Stimulated activated CD4-positive, alpha-beta T cell treated with anti-CD3 and anti-CD28 coated beads, Interleukin-15, amount 100 ng/mL, for 24 hours (primary cell): Measurements from ENCODE around the gene ERFE.

ENCODE experiments used
- DNase-seq: peaks from one replicate; pipeline ENCODE4 v3.0.0-alpha.2; 2020

ERFE gene

DNA sequence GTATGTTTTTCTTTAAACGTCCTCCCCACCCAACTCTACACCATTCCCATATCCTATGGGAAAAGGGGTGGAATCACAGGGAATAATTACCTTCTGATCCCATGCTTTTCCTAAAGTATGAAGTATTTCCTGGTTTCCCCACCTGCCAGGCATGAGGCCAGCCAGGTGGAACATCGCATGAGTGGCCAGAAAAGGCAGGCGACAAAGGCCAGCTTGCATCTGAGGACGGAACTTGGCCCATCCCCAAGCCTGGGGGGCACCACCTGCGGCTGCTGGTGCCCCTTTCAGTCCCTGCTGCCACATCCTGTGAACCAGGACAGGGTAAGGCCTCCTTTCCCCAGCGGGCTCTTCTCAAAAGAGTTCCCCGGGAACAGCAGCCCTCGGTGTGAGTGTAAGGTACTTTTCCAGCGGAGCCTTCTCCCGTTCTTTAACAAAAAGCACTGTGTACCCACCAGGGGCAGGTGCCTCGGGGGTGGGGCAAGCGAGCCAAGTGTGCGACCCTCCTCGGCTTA lies 1.2 kb upstream of the ERFE start:
- DNase-seq: no peak

DNA sequence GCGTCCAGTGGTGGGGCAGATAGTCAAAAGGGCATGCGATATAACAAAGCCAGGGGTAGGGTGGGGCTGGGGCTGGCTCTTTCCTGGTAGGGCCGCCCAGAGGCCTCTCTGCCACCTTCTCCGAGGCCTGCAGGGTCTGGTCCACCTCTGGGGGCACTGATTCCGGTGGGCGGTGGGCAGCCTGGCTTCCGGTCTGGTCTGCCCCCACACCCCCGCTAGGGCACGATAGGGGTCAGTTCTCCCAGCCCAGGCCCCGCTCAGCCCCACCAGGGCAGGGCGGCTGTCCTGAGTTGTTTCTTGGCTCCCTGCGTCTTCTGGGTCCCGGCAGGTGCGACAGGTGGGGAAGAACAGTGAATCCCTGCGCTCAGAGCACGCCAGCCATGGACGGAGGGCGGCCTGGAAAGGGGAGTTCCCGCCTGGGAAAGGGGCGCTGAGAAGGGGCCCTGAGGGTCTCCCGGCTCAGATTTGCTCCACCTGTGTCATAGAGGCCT lies 707 bp upstream of the ERFE start:
- no peak for DNase-seq

DNA sequence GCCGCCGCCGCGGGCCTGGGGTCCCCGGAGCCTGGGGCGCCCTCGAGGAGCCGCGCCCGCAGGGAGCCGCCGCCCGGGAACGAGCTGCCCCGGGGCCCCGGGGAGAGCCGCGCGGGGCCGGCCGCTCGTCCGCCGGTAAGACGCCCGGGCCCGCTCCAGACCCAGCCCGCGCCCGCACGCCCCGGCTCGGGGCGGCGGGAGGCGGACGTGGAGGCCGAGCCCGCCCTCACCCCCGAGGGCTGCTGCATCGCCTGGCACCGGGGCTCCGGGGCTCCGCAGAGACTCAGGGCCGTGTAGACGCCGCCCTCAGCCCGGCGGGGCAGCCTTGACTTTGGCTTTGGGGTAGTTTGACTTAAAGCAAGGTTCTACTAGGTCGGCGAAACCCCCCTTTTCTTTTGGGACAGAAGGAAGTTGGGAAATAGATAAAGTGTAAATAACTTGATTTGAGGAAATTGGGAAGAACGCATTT lies 335 bp downstream of the ERFE start:
- peak; percentile 45 for DNase-seq

DNA sequence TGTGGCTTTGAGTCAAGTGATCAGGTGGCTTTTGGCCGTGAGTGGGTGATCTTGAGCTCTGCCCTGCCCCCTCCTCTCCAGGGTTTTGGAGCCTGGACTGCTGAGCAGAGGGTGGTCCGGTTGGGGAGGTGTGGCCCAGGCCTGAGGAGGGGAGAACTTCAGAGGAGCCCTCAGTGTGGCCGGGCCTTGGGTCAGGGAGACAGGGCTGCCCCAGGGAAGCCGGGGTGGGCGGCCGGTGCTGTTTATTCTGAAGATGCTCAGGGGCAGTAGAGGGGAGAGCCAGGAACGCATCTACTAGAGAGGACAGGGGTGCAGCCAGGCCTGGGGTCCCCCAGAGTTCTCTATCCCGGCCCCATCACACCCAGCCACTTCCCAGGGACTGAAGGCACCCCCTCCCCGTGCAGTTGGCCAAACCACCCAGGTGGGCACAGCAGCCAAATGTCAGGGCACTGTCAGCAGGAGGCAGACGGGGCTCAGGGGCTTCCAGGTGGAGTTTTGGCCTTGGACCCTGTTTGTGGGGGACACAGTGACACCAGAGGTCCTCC lies 963 bp downstream of the ERFE start:
- no peak for DNase-seq

DNA sequence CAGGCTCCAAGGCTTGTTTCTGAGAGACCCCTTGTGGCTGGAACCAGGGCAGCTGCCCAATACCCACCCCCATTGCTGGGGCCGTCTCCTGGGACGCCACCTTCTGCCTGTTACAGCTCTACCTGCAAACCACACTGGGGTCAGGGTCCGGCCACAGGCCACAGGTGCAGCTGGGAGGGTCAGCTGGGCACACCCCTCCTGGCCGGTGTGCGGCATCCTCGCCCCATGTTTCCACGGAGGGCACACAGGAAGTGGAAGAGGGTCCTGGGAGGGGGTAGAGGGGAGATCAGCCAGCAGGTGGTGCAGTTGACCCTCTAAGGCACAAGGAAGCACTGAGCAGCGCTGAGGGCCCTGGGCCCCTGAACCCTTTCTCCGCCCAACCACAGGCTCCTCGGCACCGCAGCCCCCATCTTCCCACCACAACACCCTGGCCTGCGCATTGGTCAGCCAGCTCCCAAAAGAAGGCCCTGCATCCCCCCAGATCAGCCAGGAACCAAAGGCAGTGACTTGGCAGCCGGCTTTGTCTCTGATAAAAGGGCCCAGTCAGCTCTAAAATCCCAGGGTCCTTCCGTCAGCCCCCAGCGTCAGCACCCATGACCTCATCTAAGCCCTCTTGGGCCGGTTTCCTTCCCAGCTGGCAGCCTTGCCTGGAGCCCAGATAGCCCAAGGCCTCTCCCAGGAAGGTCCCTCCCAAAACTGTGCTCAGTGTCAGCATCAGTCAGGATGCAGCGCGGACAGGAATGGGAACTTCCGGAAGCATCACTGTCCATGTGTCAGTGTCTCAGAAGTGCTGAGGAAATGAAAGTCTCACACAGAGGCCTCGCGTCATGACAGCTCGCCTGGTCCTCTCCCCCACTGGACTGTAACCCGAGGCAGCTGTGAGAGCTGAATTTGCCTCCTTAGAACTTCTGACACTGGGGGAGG lies 1.7 kb downstream of the ERFE start:
- no peak for DNase-seq

DNA sequence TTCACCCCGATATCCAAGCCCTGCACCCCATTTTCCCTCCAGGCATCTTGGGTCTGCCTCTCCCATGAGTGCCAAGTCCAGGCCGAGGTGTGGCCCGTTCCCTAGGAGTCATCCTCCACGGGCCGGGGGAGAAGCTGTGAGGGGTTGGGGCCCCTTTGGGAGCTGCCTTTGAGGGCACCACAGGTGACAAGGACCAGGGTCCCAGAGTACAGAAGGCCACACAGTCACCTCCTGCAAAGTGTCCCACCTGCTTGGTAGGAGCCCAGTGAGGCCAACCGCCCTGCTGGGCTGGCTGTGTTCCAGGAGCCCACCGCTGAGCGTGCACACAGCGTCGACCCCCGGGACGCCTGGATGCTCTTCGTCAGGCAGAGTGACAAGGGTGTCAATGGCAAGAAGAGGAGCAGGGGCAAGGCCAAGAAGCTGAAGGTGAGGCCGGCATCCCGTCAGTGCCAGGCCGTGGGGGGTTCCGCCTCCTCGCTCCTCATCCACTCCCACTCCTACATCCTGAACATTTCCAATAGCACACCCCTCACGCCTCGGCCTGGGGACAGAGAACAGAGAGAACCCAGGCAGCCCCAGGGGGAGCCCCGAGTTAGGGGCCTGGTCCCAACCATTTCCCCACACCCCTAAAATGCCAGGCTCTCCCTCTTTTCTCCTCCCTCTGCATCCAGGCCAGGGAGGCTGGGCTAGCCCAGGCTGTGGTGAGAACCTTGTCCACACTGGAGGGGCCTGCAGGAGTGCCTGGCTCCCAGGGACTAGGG lies 2.7 kb downstream of the ERFE start:
- DNase-seq: no peak

DNA sequence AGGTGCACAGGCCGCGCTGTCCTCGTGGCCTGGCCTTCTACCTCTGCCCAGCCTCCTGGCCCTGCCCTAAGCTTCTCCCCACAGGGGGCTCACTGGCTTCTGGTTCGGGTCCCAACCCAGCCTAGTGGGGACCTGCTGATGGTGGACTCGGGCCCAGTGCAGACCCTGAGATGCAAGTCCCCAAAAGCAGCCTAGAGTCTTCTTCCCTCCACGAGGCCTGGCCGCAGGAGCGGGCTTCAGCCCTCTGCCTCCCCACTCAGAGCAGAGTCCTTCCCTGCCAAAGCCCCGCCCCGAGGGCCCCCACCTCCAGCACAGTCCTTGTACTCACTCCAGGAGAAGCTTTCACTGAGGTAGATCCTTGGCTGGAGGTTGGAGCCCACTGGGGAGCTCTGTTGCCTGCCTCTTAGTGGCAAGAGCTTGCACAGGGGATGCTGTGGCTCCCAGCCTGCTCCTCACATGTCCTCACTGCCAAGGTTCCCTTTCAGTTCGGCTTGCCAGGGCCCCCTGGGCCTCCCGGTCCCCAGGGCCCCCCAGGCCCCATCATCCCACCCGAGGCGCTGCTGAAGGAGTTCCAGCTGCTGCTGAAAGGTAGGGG lies 3.6 kb downstream of the ERFE start:
- DNase-seq: no peak

DNA sequence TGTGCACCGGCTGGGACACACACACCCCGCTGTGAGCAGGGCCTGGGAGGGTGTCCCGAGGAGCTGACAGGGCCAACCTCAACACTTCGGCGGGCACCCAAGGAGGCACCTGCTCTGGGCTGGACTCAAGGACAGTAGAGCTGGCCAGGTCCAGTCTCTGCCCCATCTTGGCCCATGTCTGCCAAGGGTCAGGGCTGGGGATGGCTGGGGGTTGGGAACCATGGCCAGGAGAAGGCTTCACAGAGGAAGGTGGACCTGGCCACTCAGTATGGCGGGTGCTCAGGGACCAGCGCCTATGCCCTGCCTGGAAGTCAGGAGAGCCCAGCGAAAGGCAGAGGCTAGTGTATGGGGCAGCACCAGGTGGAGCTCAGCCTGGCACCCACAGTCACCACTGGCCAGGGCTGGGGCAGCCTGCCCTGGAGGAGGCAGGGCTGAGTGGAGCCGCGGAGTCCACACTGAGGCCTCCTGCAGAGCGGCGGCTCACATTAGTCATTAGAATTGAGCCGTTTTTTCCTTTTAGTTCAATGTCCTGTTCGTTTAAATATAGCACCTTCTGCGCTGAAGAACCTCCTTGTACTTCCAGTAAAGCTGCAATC lies 4.2 kb downstream of the ERFE start:
- DNase-seq: no peak

DNA sequence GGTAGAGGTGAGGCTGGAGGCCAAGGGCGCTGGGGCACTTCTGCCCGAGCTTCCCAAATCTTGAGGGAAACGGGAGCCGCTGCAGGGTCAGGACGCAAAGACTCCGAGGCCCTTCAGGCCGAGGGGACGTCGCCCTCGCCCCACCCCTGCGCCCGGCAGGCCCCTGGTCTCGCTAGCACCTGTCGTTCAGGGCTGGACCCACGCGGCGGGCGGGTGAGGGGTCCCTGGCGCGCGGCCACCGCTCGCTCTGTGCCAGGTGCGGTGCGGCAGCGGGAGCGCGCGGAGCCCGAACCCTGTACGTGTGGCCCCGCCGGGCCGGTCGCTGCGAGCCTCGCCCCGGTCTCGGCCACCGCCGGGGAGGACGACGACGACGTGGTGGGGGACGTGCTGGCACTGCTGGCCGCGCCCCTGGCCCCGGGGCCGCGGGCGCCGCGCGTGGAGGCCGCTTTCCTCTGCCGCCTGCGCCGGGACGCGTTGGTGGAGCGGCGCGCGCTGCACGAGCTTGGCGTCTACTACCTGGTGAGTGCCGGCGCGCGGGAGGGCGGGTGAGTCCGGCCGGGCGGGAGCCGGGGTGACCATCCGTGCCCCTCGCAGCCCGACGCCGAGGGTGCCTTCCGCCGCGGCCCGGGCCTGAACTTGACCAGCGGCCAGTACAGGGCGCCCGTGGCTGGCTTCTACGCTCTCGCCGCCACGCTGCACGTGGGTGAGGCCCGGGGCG lies 4.9 kb downstream of the ERFE start:
- no peak for DNase-seq

DNA sequence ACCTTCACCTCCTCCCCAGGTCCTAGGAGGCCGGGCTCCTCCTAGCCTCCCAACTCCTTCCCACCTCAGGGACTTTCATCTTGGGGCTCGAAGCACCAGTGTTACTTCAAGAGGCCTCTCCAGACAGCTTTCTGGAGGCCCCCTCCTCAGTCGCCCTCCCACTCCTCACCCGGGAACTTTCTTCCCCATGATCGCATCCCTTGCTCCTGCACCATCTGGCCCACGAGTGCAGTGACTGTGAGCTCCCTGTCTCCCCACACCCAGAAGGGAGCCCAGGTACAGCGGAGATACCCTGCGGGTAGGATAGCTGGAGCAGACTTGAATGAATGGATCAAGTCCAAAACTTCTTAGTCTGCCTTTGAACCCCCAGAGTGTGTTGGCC lies 6.1 kb downstream of the ERFE start:
- DNase-seq: no peak

DNA sequence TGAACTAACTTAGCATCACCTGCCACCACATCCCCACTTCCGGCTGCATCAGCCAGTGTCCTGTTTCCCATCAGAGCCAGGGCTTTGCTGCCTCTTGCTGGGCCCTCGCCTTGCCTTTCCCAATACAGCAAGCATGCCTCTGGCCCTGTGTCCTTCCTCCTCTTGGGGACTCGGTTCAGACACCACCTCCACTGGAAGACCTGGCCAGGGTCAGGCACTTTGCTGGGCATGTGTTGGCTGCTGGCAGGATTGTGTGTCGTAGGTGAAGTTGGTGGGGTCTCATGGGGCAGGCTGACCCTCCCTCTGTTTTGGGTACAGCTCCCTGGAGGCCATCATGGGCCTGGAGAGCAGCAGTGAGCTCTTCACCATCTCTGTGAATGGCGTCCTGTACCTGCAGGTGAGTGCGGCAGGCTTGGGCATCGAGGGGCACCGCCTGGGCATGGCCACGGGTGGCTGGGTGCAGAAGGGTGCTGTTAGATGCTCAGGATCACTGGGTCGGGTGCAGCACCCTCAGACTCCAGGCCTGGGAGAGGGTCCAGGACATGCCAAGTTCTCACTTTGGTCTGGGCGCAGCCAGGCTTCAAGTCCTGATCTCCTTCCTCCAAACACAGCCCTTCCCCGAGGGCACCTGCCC lies 6.6 kb downstream of the ERFE start:
- DNase-seq: no peak

DNA sequence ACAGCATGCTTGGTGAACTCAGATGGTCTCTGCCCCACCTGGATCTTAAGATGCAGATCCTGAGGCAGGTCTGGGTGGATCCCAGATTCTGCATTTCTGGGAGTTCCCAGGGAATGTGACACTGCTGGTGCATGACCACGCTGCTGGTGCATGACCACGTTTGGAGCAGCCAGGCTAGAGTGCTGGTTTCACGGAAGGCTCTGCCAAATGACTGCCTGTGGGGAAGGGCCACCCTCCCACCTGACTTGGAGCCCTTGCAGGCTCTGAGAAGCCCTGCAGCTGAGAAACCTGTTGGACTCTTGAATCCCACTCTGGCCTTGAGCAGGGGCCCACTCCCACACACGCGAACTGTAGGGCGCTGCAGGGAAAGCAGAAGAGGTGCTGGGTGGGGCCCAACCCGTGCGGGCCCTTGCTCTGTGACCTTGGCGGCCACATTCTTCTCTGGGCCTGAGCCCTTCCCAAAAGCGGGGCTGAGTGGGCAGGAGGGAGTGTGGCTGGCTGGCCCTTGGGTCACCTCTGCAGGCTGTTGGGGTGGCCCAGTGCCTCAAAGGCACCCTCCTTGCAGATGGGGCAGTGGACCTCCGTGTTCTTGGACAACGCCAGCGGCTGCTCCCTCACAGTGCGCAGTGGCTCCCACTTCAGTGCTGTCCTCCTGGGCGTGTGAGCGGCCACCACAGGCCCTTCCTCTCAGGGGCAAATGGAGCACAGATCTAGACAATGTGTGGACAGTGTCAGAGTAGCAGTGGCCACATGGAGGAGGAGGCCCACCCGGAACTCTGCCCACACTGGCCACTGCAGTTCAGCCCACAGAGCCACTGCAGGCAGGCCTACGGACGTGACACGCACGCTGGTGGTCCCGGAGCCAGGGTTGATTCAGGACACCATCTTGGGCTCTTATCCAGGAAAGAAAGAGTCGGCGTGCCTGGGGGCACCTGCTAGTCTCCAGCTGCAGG lies 7.9 kb downstream of the ERFE start:
- no peak for DNase-seq

DNA sequence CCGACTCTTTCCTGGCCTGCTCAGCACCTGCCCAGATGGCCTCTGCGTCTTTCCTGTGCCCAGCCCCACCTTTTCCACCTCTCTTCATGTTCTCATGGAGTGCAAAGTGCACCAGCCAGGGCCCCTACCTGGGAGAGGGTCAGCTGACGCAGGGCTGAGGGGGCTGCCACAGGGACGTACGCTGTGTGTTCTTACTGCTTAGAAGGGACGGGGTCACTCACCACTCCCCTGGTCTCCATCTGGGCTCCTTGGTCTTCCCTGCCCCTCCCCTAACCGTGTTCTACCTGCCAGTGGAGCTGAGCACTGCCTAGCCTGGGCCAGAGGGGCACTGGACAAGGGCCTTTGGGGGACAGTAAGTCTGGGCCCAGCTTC lies 8.6 kb downstream of the ERFE start:
- no peak for DNase-seq

DNA sequence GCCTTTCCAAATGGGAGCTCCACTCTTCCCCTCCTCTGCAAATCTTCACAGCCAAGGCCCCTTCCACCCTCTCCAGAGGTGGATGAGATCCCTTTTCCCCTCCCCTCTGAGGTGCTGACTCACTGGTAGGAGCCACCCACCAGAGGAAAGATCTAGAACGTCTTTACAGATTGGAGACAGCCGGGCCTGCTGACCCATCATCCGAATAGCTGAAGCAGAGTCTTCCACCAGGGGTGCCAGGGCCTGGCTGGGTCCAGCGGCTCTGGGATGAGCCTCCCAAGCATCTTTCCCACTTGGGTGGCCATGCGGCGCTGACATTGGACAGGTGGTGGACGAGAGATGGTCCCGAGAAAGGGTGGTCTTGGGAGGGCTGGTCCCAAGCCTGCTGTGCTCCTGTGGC lies 9.0 kb downstream of the ERFE start:
- no peak for DNase-seq

DNA sequence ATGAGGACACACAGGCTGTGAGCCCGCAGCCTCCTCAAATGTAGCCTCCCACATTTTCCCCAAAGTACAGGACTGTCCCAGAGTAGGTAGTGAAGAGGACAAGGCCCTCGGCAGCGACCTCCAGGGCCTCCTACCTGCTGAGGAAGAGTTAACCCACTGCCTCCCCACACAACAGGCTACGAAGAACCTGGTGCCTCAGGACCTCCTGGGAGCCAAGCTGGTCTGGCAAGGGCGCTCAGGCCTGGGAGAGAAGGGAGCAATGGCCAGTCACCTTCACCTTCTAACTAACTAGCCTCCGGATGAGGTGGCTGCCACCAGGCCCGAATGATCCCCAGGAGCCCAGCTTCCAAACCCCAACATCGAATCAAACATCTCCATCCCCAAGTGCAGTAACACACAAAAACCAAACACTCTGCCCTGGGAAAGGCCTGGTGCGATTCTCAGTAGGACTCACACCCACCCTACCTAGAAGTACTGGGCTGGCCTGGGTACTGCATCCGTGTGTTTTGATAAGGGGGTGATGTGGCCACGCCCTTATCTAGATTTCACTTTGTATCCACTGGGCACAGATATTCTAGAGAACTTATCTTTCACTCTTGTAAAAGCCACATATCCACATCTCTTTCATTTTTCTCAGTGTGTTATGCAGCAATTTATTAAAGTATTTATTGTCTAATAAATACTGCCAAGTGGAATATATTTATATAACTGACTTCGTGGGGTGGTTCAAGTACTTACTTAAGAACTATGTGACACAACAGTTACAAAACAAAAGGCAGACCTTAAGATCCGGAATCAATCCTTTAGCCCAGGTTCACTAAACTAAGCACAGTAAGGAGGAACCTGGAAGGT lies 9.7 kb downstream of the ERFE start:
- DNase-seq: no peak

DNA sequence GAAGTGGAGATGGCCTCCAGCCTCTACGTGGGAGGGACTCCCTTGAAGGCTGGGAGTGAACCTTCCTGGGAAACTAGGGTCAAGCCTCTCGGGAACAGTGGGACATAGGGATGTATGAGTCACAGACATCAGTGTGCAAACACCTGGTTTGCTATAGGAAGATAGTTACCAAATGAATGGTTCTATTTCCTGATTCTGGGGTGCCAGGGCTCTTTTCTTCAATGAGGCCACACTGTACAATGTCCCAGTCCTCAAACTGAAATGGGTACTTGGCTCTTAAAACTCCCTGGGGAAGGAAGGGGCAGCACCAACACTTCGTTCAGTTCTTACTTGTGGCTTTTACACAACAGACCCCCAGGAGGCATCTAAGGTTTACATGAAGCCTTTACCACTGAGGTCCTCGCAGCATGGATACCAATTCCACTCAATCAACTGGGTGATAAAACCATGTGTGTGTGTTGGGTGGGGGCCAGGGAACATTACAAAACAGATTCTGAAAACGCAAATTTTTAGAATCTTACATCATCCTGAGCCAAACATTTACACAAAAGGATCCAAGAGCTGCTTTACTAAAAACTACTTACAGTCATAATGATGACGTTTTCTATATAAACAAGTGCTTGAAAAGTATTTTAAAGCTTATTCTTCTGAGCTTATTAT lies 10.4 kb downstream of the ERFE start:
- no peak for DNase-seq

DNA sequence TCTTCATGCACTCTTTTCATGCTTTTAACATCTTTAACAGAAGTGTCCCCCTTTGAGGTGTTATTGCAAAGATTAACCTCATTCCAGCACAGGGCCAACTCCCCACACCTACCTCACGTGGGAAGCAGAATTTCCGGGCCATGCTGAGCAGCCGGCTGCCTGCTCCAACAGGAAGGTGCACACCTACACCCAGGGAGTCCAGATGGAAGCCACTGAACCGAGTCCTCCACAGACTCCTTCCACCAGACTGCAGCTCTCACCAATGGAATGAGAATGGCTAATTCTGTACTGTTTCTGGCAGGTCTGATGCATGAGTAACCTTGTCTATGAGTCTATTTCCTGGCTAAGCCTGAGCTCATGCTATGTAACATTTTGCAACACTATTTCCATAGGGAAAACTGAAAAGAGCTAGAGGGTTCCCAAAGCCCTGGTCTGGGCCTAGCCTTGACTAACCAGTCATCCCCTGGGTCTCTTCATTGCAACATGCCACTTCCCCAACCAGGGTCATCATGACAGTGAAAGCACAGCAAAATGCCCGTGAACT lies 11.0 kb downstream of the ERFE start:
- no peak for DNase-seq

DNA sequence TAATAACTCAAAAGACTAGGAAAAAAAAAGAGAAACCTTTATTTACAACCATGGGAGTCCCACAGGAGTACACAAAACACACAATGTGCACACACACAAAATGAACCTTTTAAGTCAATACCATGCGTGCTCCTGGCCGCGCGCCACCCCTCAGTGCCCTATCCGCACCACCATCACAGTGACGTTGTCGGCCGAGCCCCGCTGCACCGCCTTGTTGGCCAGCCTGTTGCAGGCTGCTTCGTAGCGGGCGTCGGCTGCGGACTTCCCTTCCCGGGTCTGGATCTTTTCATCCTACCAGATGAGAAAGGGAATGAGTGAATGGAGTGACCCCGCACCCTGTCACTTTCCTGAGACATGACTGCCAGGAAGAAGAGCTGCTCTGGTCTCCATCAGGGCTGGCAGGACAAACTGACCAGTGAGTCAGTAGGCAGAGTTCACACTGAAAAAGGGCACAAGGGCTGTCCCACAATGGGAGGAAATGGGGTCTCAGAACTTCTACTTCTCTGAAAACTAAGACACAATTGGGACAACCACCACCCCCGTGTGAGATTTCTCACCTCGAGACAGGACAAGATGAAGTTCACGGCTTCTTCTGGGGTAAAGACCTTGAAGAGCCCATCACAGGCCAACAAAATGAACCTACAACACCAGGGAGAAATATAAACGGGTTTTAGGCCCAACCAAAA lies 11.8 kb downstream of the ERFE start:
- DNase-seq: no peak
